ENCODE data around the gene BEST1.
"Not testable (repeated sequence)": the region's sequence is repeated elsewhere in the genome, so short reads cannot be mapped to it uniquely, and the experiment has no call there.

The BEST1 gene

GRCh38 chr11:61963016-61963281 lies 12.8 kb downstream of the BEST1 start:
- Histone ChIP-seq H4K20me1 (ENCODE audit: control insufficient read depth, insufficient read depth, low read depth, low read length) (peaks cover 37% of the 10 kb centered on the region), H3K4me1 (ENCODE audit: control insufficient read depth, low read length) (peaks cover 32% of the 10 kb centered on the region), H3K36me3 (ENCODE audit: control insufficient read depth, low read length) (peaks cover 46% of the 10 kb centered on the region), H3F3A (ENCODE audit: control insufficient read depth, insufficient read depth) (peaks cover 14% of the 10 kb centered on the region), H3K9me3 (ENCODE audit: control insufficient read depth, insufficient read depth, low read length) (no peaks in the 10 kb centered on the region), H3K79me2 (ENCODE audit: control insufficient read depth, low read length) (peaks cover 26% of the 10 kb centered on the region), H3K27me3 (ENCODE audit: control insufficient read depth, low read length) (no peaks in the 10 kb centered on the region), H3K27ac (ENCODE audit: low read depth, low read length) (peak overlapping the region; percentile 60), H3K9me2 (replicated peaks; ENCODE audit: control insufficient read depth, low read length) (no peaks in the 10 kb centered on the region), H3K4me3 (ENCODE audit: low read length) (no peak overlapping the region), H3K4me2 (ENCODE audit: low read length) (peak overlapping the region; percentile 73)
- TF ChIP-seq, protein P1, sequence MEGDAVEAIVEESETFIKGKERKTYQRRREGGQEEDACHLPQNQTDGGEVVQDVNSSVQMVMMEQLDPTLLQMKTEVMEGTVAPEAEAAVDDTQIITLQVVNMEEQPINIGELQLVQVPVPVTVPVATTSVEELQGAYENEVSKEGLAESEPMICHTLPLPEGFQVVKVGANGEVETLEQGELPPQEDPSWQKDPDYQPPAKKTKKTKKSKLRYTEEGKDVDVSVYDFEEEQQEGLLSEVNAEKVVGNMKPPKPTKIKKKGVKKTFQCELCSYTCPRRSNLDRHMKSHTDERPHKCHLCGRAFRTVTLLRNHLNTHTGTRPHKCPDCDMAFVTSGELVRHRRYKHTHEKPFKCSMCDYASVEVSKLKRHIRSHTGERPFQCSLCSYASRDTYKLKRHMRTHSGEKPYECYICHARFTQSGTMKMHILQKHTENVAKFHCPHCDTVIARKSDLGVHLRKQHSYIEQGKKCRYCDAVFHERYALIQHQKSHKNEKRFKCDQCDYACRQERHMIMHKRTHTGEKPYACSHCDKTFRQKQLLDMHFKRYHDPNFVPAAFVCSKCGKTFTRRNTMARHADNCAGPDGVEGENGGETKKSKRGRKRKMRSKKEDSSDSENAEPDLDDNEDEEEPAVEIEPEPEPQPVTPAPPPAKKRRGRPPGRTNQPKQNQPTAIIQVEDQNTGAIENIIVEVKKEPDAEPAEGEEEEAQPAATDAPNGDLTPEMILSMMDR (IDR thresholded peaks at IDR 0.05; ENCODE audit: low read depth, low read length, poor library complexity, severe bottlenecking): no peak
- no peak for TF ChIP-seq EZH2phosphoT487 (IDR thresholded peaks at IDR 0.05; ENCODE audit: borderline replicate concordance, low read length)

GRCh38 chr11:61963282-61964057 lies 13.3 kb downstream of the BEST1 start:
- peak overlapping the region; percentile 40 for H3K4me3 ChIP-seq (ENCODE audit: low read length)
- peaks cover 37% of the 10 kb centered on the region for H3K4me1 ChIP-seq (ENCODE audit: control insufficient read depth, low read length)
- H3K27me3 ChIP-seq (ENCODE audit: control insufficient read depth, low read length): no peaks in the 10 kb centered on the region
- H3K79me2 ChIP-seq (ENCODE audit: control insufficient read depth, low read length): peaks cover 26% of the 10 kb centered on the region
- peaks cover 14% of the 10 kb centered on the region for H3F3A ChIP-seq (ENCODE audit: control insufficient read depth, insufficient read depth)
- peaks cover 37% of the 10 kb centered on the region for H4K20me1 ChIP-seq (ENCODE audit: control insufficient read depth, insufficient read depth, low read depth, low read length)
- TF ChIP-seq EZH2phosphoT487 (IDR thresholded peaks at IDR 0.05; ENCODE audit: borderline replicate concordance, low read length): no peak
- TF ChIP-seq, protein P1 (IDR thresholded peaks at IDR 0.05; ENCODE audit: low read depth, low read length, poor library complexity, severe bottlenecking): no peak
- H3K4me2 ChIP-seq (ENCODE audit: low read length): peak overlapping the region; percentile 73
- peaks cover 46% of the 10 kb centered on the region for H3K36me3 ChIP-seq (ENCODE audit: control insufficient read depth, low read length)
- no peaks in the 10 kb centered on the region for H3K9me2 ChIP-seq (replicated peaks; ENCODE audit: control insufficient read depth, low read length)
- H3K9me3 ChIP-seq (ENCODE audit: control insufficient read depth, insufficient read depth, low read length): no peaks in the 10 kb centered on the region
- H3K27ac ChIP-seq (ENCODE audit: low read depth, low read length): peak overlapping the region; percentile 60

- H3K4me2 ChIP-seq (ENCODE audit: low read length): peak overlapping the region; percentile 73
- no peaks in the 10 kb centered on the region for H3K9me2 ChIP-seq (replicated peaks; ENCODE audit: control insufficient read depth, low read length)
- H3K4me1 ChIP-seq (ENCODE audit: control insufficient read depth, low read length): peaks cover 44% of the 10 kb centered on the region
- H3K27ac ChIP-seq (ENCODE audit: low read depth, low read length): peak overlapping the region; percentile 60
- peaks cover 37% of the 10 kb centered on the region for H4K20me1 ChIP-seq (ENCODE audit: control insufficient read depth, insufficient read depth, low read depth, low read length)
- H3F3A ChIP-seq (ENCODE audit: control insufficient read depth, insufficient read depth): peaks cover 17% of the 10 kb centered on the region
- H3K36me3 ChIP-seq (ENCODE audit: control insufficient read depth, low read length): peaks cover 46% of the 10 kb centered on the region
- H3K4me3 ChIP-seq (ENCODE audit: low read length): peak overlapping the region; percentile 40
- no peaks in the 10 kb centered on the region for H3K9me3 ChIP-seq (ENCODE audit: control insufficient read depth, insufficient read depth, low read length)
- H3K79me2 ChIP-seq (ENCODE audit: control insufficient read depth, low read length): peaks cover 26% of the 10 kb centered on the region
- TF ChIP-seq, protein P1 (IDR thresholded peaks at IDR 0.05; ENCODE audit: low read depth, low read length, poor library complexity, severe bottlenecking): no peak
- no peak for TF ChIP-seq EZH2phosphoT487 (IDR thresholded peaks at IDR 0.05; ENCODE audit: borderline replicate concordance, low read length)
- no peaks in the 10 kb centered on the region for H3K27me3 ChIP-seq (ENCODE audit: control insufficient read depth, low read length)
These were observed 14.0 kb downstream of the BEST1 start for GRCh38 chr11:61964058-61964665.

- H3K27ac ChIP-seq (ENCODE audit: low read depth, low read length); H3K9me2 ChIP-seq (replicated peaks; ENCODE audit: control insufficient read depth, low read length); H3K9me3 ChIP-seq (ENCODE audit: control insufficient read depth, insufficient read depth, low read length); H3K27me3 ChIP-seq (ENCODE audit: control insufficient read depth, low read length): not testable (repeated sequence)
- Histone ChIP-seq H3K36me3 (ENCODE audit: control insufficient read depth, low read length) (peaks cover 46% of the 10 kb centered on the region), H3K4me1 (ENCODE audit: control insufficient read depth, low read length) (peaks cover 50% of the 10 kb centered on the region), H3F3A (ENCODE audit: control insufficient read depth, insufficient read depth) (peaks cover 21% of the 10 kb centered on the region), H3K79me2 (ENCODE audit: control insufficient read depth, low read length) (peaks cover 26% of the 10 kb centered on the region), H3K4me3 (ENCODE audit: low read length) (peak overlapping the region; percentile 98), H4K20me1 (ENCODE audit: control insufficient read depth, insufficient read depth, low read depth, low read length) (peaks cover 37% of the 10 kb centered on the region), H3K4me2 (ENCODE audit: low read length) (peak overlapping the region; percentile 73)
These were observed 14.6 kb downstream of the BEST1 start for GRCh38 chr11:61964666-61965271.

All from DOHH2 (cell line).